K562 (cell line): ENCODE results near the gene GREB1. TPM values are rescaled to one million over a fixed set of nuclear protein-coding genes. Genes with fewer than 3 reads are reported as not detected.

ENCODE experiments used
- ATAC-seq: fragments of 200-7000 bp; cut with Tn5 transposase; 3 replicates; pipeline ENCODE4 v1.9.1; 2020; ENCODE audit warnings: moderate library complexity
- BruUV-seq: library from RNA; stranded (reverse); fragments of 400-500 nt; replicated peaks from 2 replicates; lab custom pipeline; 2021; lab: Mats Ljungman, UMichigan
- CTCF ChIA-PET: fragments of 300-600 bp; formaldehyde crosslinking; extraction: SDS; loops from one replicate; lab custom pipeline; 2021; ENCODE audit warnings: low intra/inter-chr PET ratio; lab: Yijun Ruan, JAX
- POLR2A ChIA-PET: fragments of 300-600, 350-650 bp; sonication (Branson Sonifier 250); formaldehyde crosslinking; extraction: SDS; loops from one replicate; lab custom pipeline; 2021; ENCODE audit warnings: antibody characterized with exemption, inconsistent platforms; lab: Yijun Ruan, JAX
- DNase-seq, 4 experiments: peaks; one replicate each; pipeline versions ENCODE4 v3.0.0 to v3.0.0-alpha.2; 2011 to 2018; ENCODE audit warnings: low spot score in 3 of 4, mixed read lengths in 3 of 4; ENCODE audit errors: extremely low read depth in 1 of 4
- FAIRE-seq: peaks from 2 replicates; lab custom pipeline; 2011; peaks lifted over from hg19 to GRCh38; lab: Jason Lieb, UNC
- H2AFZ ChIP-seq: 2 replicates; pipeline ENCODE4 v1.6.0; 2011; ENCODE audit warnings: low read depth, low read length, control low read depth, inconsistent platforms
- H3K27ac ChIP-seq: fragments of 200-600 bp; 3 replicates; pipeline ENCODE4 v1.8.0; 2011; ENCODE audit warnings: low read depth, mild to moderate bottlenecking, control low read depth, inconsistent platforms, low read length, moderate library complexity, mixed read lengths; ENCODE audit errors: extremely low read depth
- H3K27me3 ChIP-seq, 2 experiments: fragments of 300-600 bp in 1 of 2; 2 replicates in 1 of 2; 3 replicates in 1 of 2; pipeline versions ENCODE4 v1.6.0 to v1.8.0; 2011; ENCODE audit warnings: inconsistent platforms in 2 of 2, low read length in 2 of 2, mild to moderate bottlenecking in 1 of 2, mixed read lengths in 1 of 2, moderate library complexity in 1 of 2; ENCODE audit not compliant: control insufficient read depth in 2 of 2, insufficient read depth in 2 of 2
- H3K36me3 ChIP-seq: fragments of 300-600 bp; 3 replicates; pipeline ENCODE4 v1.8.0; 2011; ENCODE audit warnings: mild to moderate bottlenecking, low read length, inconsistent platforms; ENCODE audit not compliant: control insufficient read depth, insufficient read depth
- H3K4me1 ChIP-seq, 2 experiments: fragments of 200-600 bp in 1 of 2; replicated peaks in 1 of 2; 2 replicates in 1 of 2; 3 replicates in 1 of 2; pipeline versions ENCODE4 v1.5.1 to v1.8.0; 2011; ENCODE audit warnings: inconsistent platforms in 2 of 2, low read length in 2 of 2, mild to moderate bottlenecking in 1 of 2, mixed read lengths in 1 of 2, moderate library complexity in 1 of 2; ENCODE audit not compliant: control insufficient read depth in 2 of 2, insufficient read depth in 2 of 2
- H3K4me2 ChIP-seq: 2 replicates; pipeline ENCODE4 v1.6.1; 2011; ENCODE audit warnings: low read length, control low read depth, inconsistent platforms, mixed read lengths; ENCODE audit not compliant: insufficient read depth
- H3K4me3 ChIP-seq: fragments of 200-600 bp; sonication (generic), shearing (Covaris generic); 2 replicates; pipeline ENCODE4 v1.5.1; 2016; ENCODE audit warnings: control low read depth, inconsistent platforms
- H3K79me2 ChIP-seq: fragments of 200-600 bp; 3 replicates; pipeline ENCODE4 v1.8.0; 2011; ENCODE audit warnings: low read length, inconsistent platforms; ENCODE audit not compliant: control insufficient read depth, insufficient read depth
- H3K9ac ChIP-seq, 2 experiments: 2 replicates each; pipeline versions ENCODE4 v1.6.0 to v1.6.1; 2011; ENCODE audit warnings: low read depth in 2 of 2, low read length in 2 of 2, control low read depth in 1 of 2, inconsistent platforms in 1 of 2, mild to moderate bottlenecking in 1 of 2, mixed read lengths in 1 of 2; ENCODE audit not compliant: insufficient read depth in 1 of 2
- H3K9me1 ChIP-seq: one replicate; pipeline ENCODE4 v1.6.0; 2011; ENCODE audit warnings: inconsistent platforms, mild to moderate bottlenecking, low read length, moderate library complexity; ENCODE audit not compliant: control insufficient read depth, insufficient read depth
- H3K9me3 ChIP-seq: replicated peaks from 2 replicates; pipeline ENCODE4 v1.5.1; 2011; ENCODE audit warnings: low read depth, low read length, inconsistent platforms; ENCODE audit not compliant: control insufficient read depth, insufficient read depth
- H4K20me1 ChIP-seq: replicated peaks from 2 replicates; pipeline ENCODE4 v1.6.1; 2011; ENCODE audit warnings: low read length, inconsistent platforms, mixed read lengths; ENCODE audit not compliant: control insufficient read depth, insufficient read depth
- E2F3 ChIP-seq: fragments of 250-450 bp; sonication (Bioruptor Pico); IDR thresholded peaks from 2 replicates; pipeline ENCODE4 v1.4.0; 2020; ENCODE audit warnings: mild to moderate bottlenecking
- IFI16 ChIP-seq: fragments of 250-450 bp; sonication (Bioruptor Pico); IDR thresholded peaks from 2 replicates; pipeline ENCODE4 v2.1.2; 2022; ENCODE audit warnings: mild to moderate bottlenecking, inconsistent platforms
- MAFF ChIP-seq: IDR thresholded peaks from 2 replicates; pipeline ENCODE4 v1.6.1; 2012; ENCODE audit warnings: low read length, improper control_type of control experiment
- NFIC ChIP-seq: fragments of 450-650 bp; IDR thresholded peaks from 2 replicates; pipeline ENCODE4 v1.6.1; 2017; ENCODE audit warnings: mild to moderate bottlenecking, inconsistent platforms
- OTX1 ChIP-seq: fragments of 450-650 bp; formaldehyde crosslinking; IDR thresholded peaks from 2 replicates; pipeline ENCODE4 v1.4.0; 2022; ENCODE audit warnings: mild to moderate bottlenecking
- SMARCC2 ChIP-seq: fragments of 450-650 bp; IDR thresholded peaks from 2 replicates; pipeline ENCODE4 v1.6.1; 2017; ENCODE audit warnings: antibody characterized with exemption, moderate library complexity, mild to moderate bottlenecking, low read depth
- TBP ChIP-seq: optimal IDR thresholded peaks from 2 replicates; pipeline ENCODE3; 2011; ENCODE audit warnings: low read depth, low read length, improper control_type of control experiment
- ZNF232 ChIP-seq: sonication (generic); formaldehyde crosslinking; IDR thresholded peaks from 2 replicates; pipeline ENCODE4 v1.8.0; 2022; ENCODE audit warnings: mild to moderate bottlenecking, missing genetic modification reagents
- ZNF280A ChIP-seq: fragments of 450-650 bp; IDR thresholded peaks from 2 replicates; pipeline ENCODE4 v1.6.1; 2018; ENCODE audit warnings: mild to moderate bottlenecking, low read depth; ENCODE audit not compliant: partially characterized antibody
- WGBS: fragments of 100-300 bp; shearing (Covaris generic); methylation state at CpG from one replicate; pipeline ENCODE4 v1.1.6; 2016; ENCODE audit warnings: low coverage, mixed read lengths; ENCODE audit not compliant: insufficient coverage; ENCODE audit errors: missing lambda C conversion rate; 5-methylcytosine and 5-hydroxymethylcytosine counted together
- in situ Hi-C: fragments of 300-500 bp; cut with MboI; formaldehyde crosslinking; loops from 4 replicates; pipeline ENCODE4 v1.15.0; 2018; ENCODE audit warnings: inconsistent platforms, mixed read lengths
- intact Hi-C: fragments of 100-400 bp; cut with micrococcal nuclease; formaldehyde crosslinking; loops from 2 replicates; pipeline ENCODE4 v1.14.2; 2022
- polyA plus RNA-seq, 8 experiments: library from polyadenylated mRNA; depleted of rRNA in 4 of 8; stranded (reverse) in 5 of 8; unstranded in 3 of 8; fragments of >200 nt; fragmentation: Nextera tagmentation in 2 of 8; fragmentation: Illumina TruSeq in 1 of 8; extraction: Ambion mirVana in 2 of 8; extraction: Trizol in 1 of 8; gene quantifications; 2 replicates each; pipeline versions ENCODE4 v1.2.1 to v1.2.3, GENCODE V29; 2011 to 2014; ENCODE audit warnings: inconsistent platforms in 1 of 8, missing spikeins in 1 of 8
- total RNA-seq, 7 experiments: library from RNA; depleted of rRNA in 6 of 7; stranded (reverse); fragments of >200 nt in 6 of 7; fragmentation: Illumina TruSeq in 2 of 7; extraction: Trizol in 2 of 7; gene quantifications; 2 replicates each; pipeline versions ENCODE4 v1.2.1 to v1.2.3, GENCODE V29; 2011 to 2021; ENCODE audit warnings: low replicate concordance in 1 of 7

The GREB1 gene
- total and polyA plus RNA-seq, 9 of the 15 experiments (the other 6 are each of a cell fraction or from before 2014, with no cell fraction given) = 0.04 to 0.86 (median 0.10) TPM; not detected in 1

GRCh38 chr2:11516984-11517648, 16.7 kb upstream of the GREB1 start:
- FAIRE-seq (no peak), DNase-seq (no peak)
- CTCF ChIA-PET = no interaction called here

GRCh38 chr2:11517906-11518305, 15.9 kb upstream of the GREB1 start:
- POLR2A ChIA-PET = interaction anchor here (0.7 kb wide), 1 partner anchor 1232 kb away, joined by 3 read pairs; no protein-coding TSS in a partner anchor
- Histone ChIP-seq H3K4me3 (no peak overlapping the region), H3K27me3 (peaks cover 27 to 63% of the 10 kb centered on the region in 2 experiments), H3K27ac (no peak overlapping the region), H3K9me3 (no peaks in the 10 kb centered on the region), H4K20me1 (no peaks in the 10 kb centered on the region; the same call in 1 of the 2 replicates), H2AFZ (no peak overlapping the region), H3K4me2 (no peak overlapping the region), H3K4me1 (no peaks in the 10 kb centered on the region), H3K79me2 (no peaks in the 10 kb centered on the region), H3K36me3 (no peaks in the 10 kb centered on the region), H3K9ac (no peak overlapping the region), H3K9me1 (no peaks in the 10 kb centered on the region)
- TF ChIP-seq ZNF280A = no peak
- peak; percentile 24; the same call in 1 of the 2 replicates for TF ChIP-seq NFIC
- TF ChIP-seq MAFF = no peak
- TF ChIP-seq E2F3 (CRISPR knock-in tag) = no peak
- no peak for TF ChIP-seq OTX1
- no peak for TF ChIP-seq ZNF232 (CRISPR knock-in tag)
- no peak for TF ChIP-seq SMARCC2
- intact Hi-C loops = no loop called here
- ATAC-seq (no peak), FAIRE-seq (no peak), DNase-seq (no peak)
- no TSS peak for BruUV-seq
- in situ Hi-C loops = no loop called here
- CTCF ChIA-PET = no interaction called here
- 5% methylated on average over 3 of the region's 3 CpGs for WGBS

More at GRCh38 chr2:11516984-11517648, 16.7 kb upstream of the GREB1 start:
- Histone ChIP-seq H3K27ac (no peak overlapping the region), H3K4me3 (no peak overlapping the region), H3K36me3 (no peaks in the 10 kb centered on the region), H3K4me2 (no peak overlapping the region), H3K27me3 (peaks cover 33 to 62% of the 10 kb centered on the region in 2 experiments), H3K4me1 (no peaks in the 10 kb centered on the region), H2AFZ (no peak overlapping the region), H3K79me2 (no peaks in the 10 kb centered on the region), H3K9ac (no peak overlapping the region), H3K9me3 (no peaks in the 10 kb centered on the region), H3K9me1 (no peaks in the 10 kb centered on the region), H4K20me1 (no peaks in the 10 kb centered on the region; the same call in 1 of the 2 replicates)
- 3% methylated on average over 10 of the region's 10 CpGs for WGBS
- TF ChIP-seq TBP = peak; percentile 43
- TF ChIP-seq IFI16 (CRISPR knock-in tag) = no peak
- intact Hi-C loops = no loop called here
- ATAC-seq = no peak
- POLR2A ChIA-PET = no interaction called here
- in situ Hi-C loops = no loop called here
- no TSS peak for BruUV-seq
